Fibroblast of the aortic adventitia (primary cell): ENCODE measurements around the gene GP2. TPM values are rescaled to one million over a fixed set of nuclear protein-coding genes. Genes with fewer than 3 reads are reported as not detected.

Experiments
- DNase-seq: peaks from one replicate; pipeline ENCODE4 v3.0.0-alpha.2; 2010; ENCODE audit warnings: low read depth
- H3K4me3 ChIP-seq: 2 replicates; pipeline ENCODE4 v1.5.1; 2011; ENCODE audit warnings: low read depth, mild to moderate bottlenecking, control low read depth, low read length, moderate library complexity
- total RNA-seq: library from RNA; depleted of rRNA; stranded (reverse); fragments of >200 nt; gene quantifications from 2 replicates; pipeline ENCODE4 v1.2.3, GENCODE V29; 2012; ENCODE audit warnings: low replicate concordance
- TF ChIP-seq, protein P1 (sequence below): IDR thresholded peaks from 2 replicates; pipeline ENCODE4 v1.5.1; 2011; ENCODE audit warnings: mild to moderate bottlenecking, low read length, control low read depth, inconsistent platforms; ENCODE audit not compliant: insufficient read depth

Gene GP2
- not detected in 2 replicates for total RNA-seq

DNA sequence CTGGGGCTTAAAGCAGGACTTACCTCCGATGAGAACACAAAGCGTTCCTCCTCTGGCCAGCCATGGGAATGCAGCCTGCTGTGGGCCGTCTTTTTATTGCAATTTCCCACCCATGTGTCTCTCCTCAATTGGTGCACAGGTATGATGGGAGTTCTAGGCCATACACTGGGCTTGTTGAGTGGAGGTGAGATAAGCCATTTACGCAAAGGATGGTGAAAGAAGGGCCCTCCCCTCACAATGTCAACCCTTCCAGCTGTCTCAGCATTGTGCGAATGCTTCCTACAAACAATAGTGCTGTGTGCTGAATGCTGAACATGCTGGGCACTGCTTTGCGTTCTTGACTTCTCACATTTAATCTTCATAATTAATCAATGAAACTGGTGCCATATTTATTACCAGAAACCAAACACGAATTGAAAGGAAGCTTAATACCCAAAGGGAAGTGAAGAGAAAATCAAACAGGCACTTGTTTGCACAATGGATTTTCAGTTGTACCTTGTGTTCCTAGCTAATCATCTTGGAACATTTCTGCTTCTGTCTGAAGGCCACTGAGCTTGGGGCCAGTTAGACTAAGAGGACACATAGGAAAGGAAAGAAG lies at the start of gene GP2:
Gene GP2 (minus strand): TSS at position 70 of the 598 bp plus-strand sequence. CDS start 1,082 bp downstream, outside the sequence.
- DNase-seq: no peak
- no peak within 1 kb of the TSS for H3K4me3 ChIP-seq
- TF ChIP-seq, protein P1, sequence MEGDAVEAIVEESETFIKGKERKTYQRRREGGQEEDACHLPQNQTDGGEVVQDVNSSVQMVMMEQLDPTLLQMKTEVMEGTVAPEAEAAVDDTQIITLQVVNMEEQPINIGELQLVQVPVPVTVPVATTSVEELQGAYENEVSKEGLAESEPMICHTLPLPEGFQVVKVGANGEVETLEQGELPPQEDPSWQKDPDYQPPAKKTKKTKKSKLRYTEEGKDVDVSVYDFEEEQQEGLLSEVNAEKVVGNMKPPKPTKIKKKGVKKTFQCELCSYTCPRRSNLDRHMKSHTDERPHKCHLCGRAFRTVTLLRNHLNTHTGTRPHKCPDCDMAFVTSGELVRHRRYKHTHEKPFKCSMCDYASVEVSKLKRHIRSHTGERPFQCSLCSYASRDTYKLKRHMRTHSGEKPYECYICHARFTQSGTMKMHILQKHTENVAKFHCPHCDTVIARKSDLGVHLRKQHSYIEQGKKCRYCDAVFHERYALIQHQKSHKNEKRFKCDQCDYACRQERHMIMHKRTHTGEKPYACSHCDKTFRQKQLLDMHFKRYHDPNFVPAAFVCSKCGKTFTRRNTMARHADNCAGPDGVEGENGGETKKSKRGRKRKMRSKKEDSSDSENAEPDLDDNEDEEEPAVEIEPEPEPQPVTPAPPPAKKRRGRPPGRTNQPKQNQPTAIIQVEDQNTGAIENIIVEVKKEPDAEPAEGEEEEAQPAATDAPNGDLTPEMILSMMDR: no peak

GRCh38 chr16:20372701-20373100 lies 45.4 kb upstream of the GP2 start:
- TF ChIP-seq, protein P1: no peak
- no peak for DNase-seq
- H3K4me3 ChIP-seq: no peak overlapping the region

GRCh38 chr16:20369452-20370054 lies 42.2 kb upstream of the GP2 start:
- TF ChIP-seq, protein P1: no peak
- H3K4me3 ChIP-seq: no peak overlapping the region
- no peak for DNase-seq

DNA sequence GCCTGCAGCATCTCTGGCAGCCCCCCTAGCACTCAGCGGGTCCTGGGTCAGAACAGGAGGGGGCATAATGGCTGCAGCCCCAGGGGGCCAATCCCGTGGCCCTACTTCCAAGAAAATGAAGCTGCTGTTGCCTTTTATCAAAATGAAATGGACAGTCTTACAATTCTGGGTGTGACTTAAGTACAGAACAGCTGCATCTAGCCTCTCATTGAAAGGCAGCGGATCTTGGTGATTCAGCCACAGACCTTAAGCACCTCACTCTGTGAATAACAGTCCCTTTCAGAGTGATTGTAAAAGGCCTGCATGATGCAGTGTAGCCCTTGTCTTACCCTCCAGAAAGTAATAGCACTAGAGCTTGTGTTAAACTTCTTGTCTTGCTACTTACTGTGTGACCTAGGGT lies 36.7 kb upstream of the GP2 start:
- TF ChIP-seq, protein P1: no peak
- DNase-seq: no peak
- no peak overlapping the region for H3K4me3 ChIP-seq

GRCh38 chr16:20363191-20363590 lies 35.9 kb upstream of the GP2 start:
- no peak for DNase-seq
- TF ChIP-seq, protein P1: no peak
- no peak overlapping the region for H3K4me3 ChIP-seq

- no peak overlapping the region for H3K4me3 ChIP-seq
- DNase-seq: no peak
- TF ChIP-seq, protein P1: no peak
Measured at GRCh38 chr16:20359997-20360396, 32.7 kb upstream of the GP2 start.
